ENCODE results near the gene MTHFD1L.
"Not testable (repeated sequence)": the region's sequence is repeated elsewhere in the genome, so short reads cannot be mapped to it uniquely, and the experiment has no call there.

MTHFD1L gene

GRCh38 chr6:151021896-151022295, 156.4 kb downstream of the MTHFD1L start:
- DNase-seq, result no peak

- no peak for DNase-seq
Measured at GRCh38 chr6:151022492-151022891, 157.0 kb downstream of the MTHFD1L start.

GRCh38 chr6:151023342-151023741, 157.8 kb downstream of the MTHFD1L start:
- no peak for DNase-seq

GRCh38 chr6:151024597-151024996, 159.1 kb downstream of the MTHFD1L start:
- DNase-seq, result no peak

GRCh38 chr6:151025076-151025475, 159.6 kb downstream of the MTHFD1L start:
- no peak for DNase-seq

GRCh38 chr6:151026041-151026663, 160.7 kb downstream of the MTHFD1L start:
- no peak for DNase-seq

GRCh38 chr6:151027295-151027747, 161.8 kb downstream of the MTHFD1L start:
- DNase-seq, result no peak

- DNase-seq, result no peak
Measured at GRCh38 chr6:151027936-151028838, 162.7 kb downstream of the MTHFD1L start.

- DNase-seq, result peak; percentile 19
Measured at GRCh38 chr6:151029970-151030369, 164.5 kb downstream of the MTHFD1L start.

- DNase-seq, result no peak
Measured at GRCh38 chr6:151032034-151032433, 166.5 kb downstream of the MTHFD1L start.

- no peak for DNase-seq
Measured at GRCh38 chr6:151034825-151035781, 169.6 kb downstream of the MTHFD1L start.

- peak; percentile 47 for DNase-seq
Measured at GRCh38 chr6:151036211-151036721, 170.8 kb downstream of the MTHFD1L start.

- peak; percentile 43 for DNase-seq
Measured at GRCh38 chr6:151036869-151037680, 171.6 kb downstream of the MTHFD1L start.

GRCh38 chr6:151038616-151039015, 173.1 kb downstream of the MTHFD1L start:
- no peak for DNase-seq

- DNase-seq, result peak; percentile 85
Measured at GRCh38 chr6:151040888-151041521, 175.5 kb downstream of the MTHFD1L start.

- DNase-seq, result no peak
Measured at GRCh38 chr6:151041686-151042085, 176.2 kb downstream of the MTHFD1L start.

GRCh38 chr6:151042911-151043330, 177.4 kb downstream of the MTHFD1L start:
- not testable (repeated sequence) for DNase-seq

- DNase-seq, result no peak
Measured at GRCh38 chr6:151043944-151044343, 178.4 kb downstream of the MTHFD1L start.

GRCh38 chr6:151044465-151045441, 179.3 kb downstream of the MTHFD1L start:
- DNase-seq, result no peak

All from suppressor macrophage treated with lipopolysaccharide for 4 hours (primary cell).